Renal pelvis (tissue), 4 donors: ENCODE measurements around the gene INAFM2. TPM values are rescaled to one million over a fixed set of nuclear protein-coding genes. Genes with fewer than 3 reads are reported as not detected.
A peak's percentile ranks its signal among the peaks of the same experiment; 100 is the strongest.

Experiments
- DNase-seq: peaks from one replicate; pipeline ENCODE4 v3.0.0-alpha.2; 2013
- polyA plus RNA-seq, 3 donors: library from polyadenylated mRNA; unstranded; fragments of 120-200 nt; gene quantifications; one replicate each; pipeline ENCODE4 v1.2.1, GENCODE V29; 2013; ENCODE audit not compliant: insufficient read length in 3 of 3

The INAFM2 gene
- polyA plus RNA-seq, 3 donors: 9.9 to 17.6 (median 13.5) TPM

- no peak for DNase-seq
These were observed 16.7 kb downstream of the INAFM2 start for GRCh38 chr15:40340038-40340739.

- DNase-seq: peak; percentile 74
These were observed 17.4 kb downstream of the INAFM2 start, which contains the start of gene CCDC9B for GRCh38 chr15:40340740-40341400. Gene CCDC9B, minus strand, starts transcription at chr15:40340939. Its CDS starts 120 bp downstream, at chr15:40340819.

- DNase-seq: no peak
These were observed 19.2 kb downstream of the INAFM2 start for GRCh38 chr15:40342416-40343320.

- no peak for DNase-seq
These were observed 20.0 kb downstream of the INAFM2 start for GRCh38 chr15:40343512-40343911.

- DNase-seq: no peak
These were observed 20.7 kb downstream of the INAFM2 start for GRCh38 chr15:40344217-40344616.

GRCh38 chr15:40344631-40345120 lies 21.2 kb downstream of the INAFM2 start:
- no peak for DNase-seq

GRCh38 chr15:40345225-40345866 lies 21.9 kb downstream of the INAFM2 start:
- no peak for DNase-seq

- DNase-seq: no peak
These were observed 22.5 kb downstream of the INAFM2 start for GRCh38 chr15:40345867-40346578.

GRCh38 chr15:40346579-40347558 lies 23.4 kb downstream of the INAFM2 start:
- no peak for DNase-seq

GRCh38 chr15:40347559-40348473 lies 24.3 kb downstream of the INAFM2 start:
- DNase-seq: no peak

- no peak for DNase-seq
These were observed 25.0 kb downstream of the INAFM2 start for GRCh38 chr15:40348474-40348870.

- DNase-seq: no peak
These were observed 25.7 kb downstream of the INAFM2 start for GRCh38 chr15:40349163-40349562.

- DNase-seq: no peak
These were observed 28.9 kb downstream of the INAFM2 start for GRCh38 chr15:40352281-40352901.

- no peak for DNase-seq
These were observed 30.2 kb downstream of the INAFM2 start for GRCh38 chr15:40353697-40354096.

- DNase-seq: no peak
These were observed 31.1 kb downstream of the INAFM2 start for GRCh38 chr15:40354408-40355171.

GRCh38 chr15:40355976-40356585 lies 32.6 kb downstream of the INAFM2 start:
- DNase-seq: no peak

GRCh38 chr15:40357246-40357645 lies 33.8 kb downstream of the INAFM2 start:
- no peak for DNase-seq
